GM20431 (cell line): ENCODE results near the gene LRRC8C.

Source experiments
- in situ Hi-C: fragments of 300-500 bp; cut with MseI, MboI; formaldehyde crosslinking; loops from one replicate; pipeline ENCODE4 v1.15.0; 2020; ENCODE audit warnings: low sequenced_read_pairs; ENCODE audit not compliant: unreplicated experiment

Gene LRRC8C

GRCh38 chr1:89630048-89630447 lies 2.9 kb upstream of the LRRC8C start:
- in situ Hi-C loops, result loop anchor here (10.0 kb wide), 1 partner anchor 125 kb away; no protein-coding TSS in a partner anchor

GRCh38 chr1:89631816-89632656 lies 884 bp upstream of the LRRC8C start:
- in situ Hi-C loops, result loop anchor here (10.0 kb wide), 1 partner anchor 123 kb away; no protein-coding TSS in a partner anchor

GRCh38 chr1:89633248-89633799 lies 404 bp downstream of the LRRC8C start:
- in situ Hi-C loops, result loop anchor here (10.0 kb wide), 1 partner anchor 121 kb away; no protein-coding TSS in a partner anchor

- in situ Hi-C loops, result loop anchor here (10.0 kb wide), 1 partner anchor 121 kb away; no protein-coding TSS in a partner anchor
Measured at GRCh38 chr1:89633800-89634625, 1.1 kb downstream of the LRRC8C start.

- in situ Hi-C loops, result loop anchor here (10.0 kb wide), 1 partner anchor 119 kb away; no protein-coding TSS in a partner anchor
Measured at GRCh38 chr1:89635825-89636815, 3.2 kb downstream of the LRRC8C start.

- in situ Hi-C loops, result loop anchor here (10.0 kb wide), 1 partner anchor 117 kb away; no protein-coding TSS in a partner anchor
Measured at GRCh38 chr1:89637496-89637895, 4.6 kb downstream of the LRRC8C start.

- in situ Hi-C loops, result no loop called here
Measured at GRCh38 chr1:89640440-89640839, 7.5 kb downstream of the LRRC8C start.

- in situ Hi-C loops, result no loop called here
Measured at GRCh38 chr1:89641781-89642180, 8.9 kb downstream of the LRRC8C start.

- in situ Hi-C loops, result no loop called here
Measured at GRCh38 chr1:89643577-89643976, 10.7 kb downstream of the LRRC8C start.

- in situ Hi-C loops, result no loop called here
Measured at GRCh38 chr1:89644119-89644814, 11.3 kb downstream of the LRRC8C start.

- in situ Hi-C loops, result no loop called here
Measured at GRCh38 chr1:89646259-89646658, 13.3 kb downstream of the LRRC8C start.

- in situ Hi-C loops, result no loop called here
Measured at GRCh38 chr1:89649783-89650182, 16.9 kb downstream of the LRRC8C start.

GRCh38 chr1:89652373-89652772 lies 19.5 kb downstream of the LRRC8C start:
- in situ Hi-C loops, result no loop called here

GRCh38 chr1:89657886-89658285 lies 25.0 kb downstream of the LRRC8C start:
- in situ Hi-C loops, result no loop called here

- in situ Hi-C loops, result no loop called here
Measured at GRCh38 chr1:89659322-89660081, 26.6 kb downstream of the LRRC8C start.

GRCh38 chr1:89660224-89661061 lies 27.5 kb downstream of the LRRC8C start:
- in situ Hi-C loops, result no loop called here

GRCh38 chr1:89665941-89666340 lies 33.0 kb downstream of the LRRC8C start:
- in situ Hi-C loops, result no loop called here
